Measurements from ENCODE around the gene MED16. TPM values are rescaled to one million over a fixed set of nuclear protein-coding genes. Genes with fewer than 3 reads are reported as not detected.

The MED16 gene
- total RNA-seq, 2 experiments from 2014 or later: 61.3 to 68.1 TPM

DNA sequence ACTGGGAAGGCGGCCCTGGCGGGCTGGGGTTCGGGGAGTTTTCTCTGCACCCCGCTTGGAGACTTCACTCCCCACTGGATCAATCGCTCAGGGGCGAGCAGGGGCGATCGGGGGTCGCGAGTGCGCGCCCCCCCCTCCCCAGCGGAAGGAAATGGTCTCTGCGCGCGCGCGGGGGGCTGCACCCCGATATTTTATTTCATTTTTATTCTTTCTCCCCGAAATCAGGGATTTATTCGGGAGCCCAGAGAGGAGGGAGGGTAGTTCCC, 33.3 kb upstream of the MED16 start:
- intact Hi-C loops (cut with micrococcal nuclease): loop anchor here (2.0 to 5.0 kb wide), 3 partner anchors 15 to 266 kb away; partner anchors contain the start of gene POLR2E
- DNase-seq: no peak
- Mint-ChIP-seq H3K27ac (no peak overlapping the region), H3K27me3 (ENCODE audit: low read depth) (no peaks in the 10 kb centered on the region), H3K4me3 (peak overlapping the region; percentile 73), H3K36me3 (ENCODE audit: low read depth) (no peaks in the 10 kb centered on the region), H3K9me3 (no peaks in the 10 kb centered on the region), H3K4me1 (ENCODE audit: low read depth) (peaks cover 8% of the 10 kb centered on the region)
- CTCF ChIA-PET: no interaction called here

- Mint-ChIP-seq H3K27ac (peak within 1 kb of the TSS; percentile 56), H3K9me3 (no peaks in the 10 kb centered on the region), H3K27me3 (ENCODE audit: low read depth) (no peaks in the 10 kb centered on the region), H3K36me3 (ENCODE audit: low read depth) (no peaks in the 10 kb centered on the region), H3K4me1 (ENCODE audit: low read depth) (peaks cover 13% of the 10 kb centered on the region), H3K4me3 (peak within 1 kb of the TSS; percentile 73)
- intact Hi-C loops (cut with micrococcal nuclease): loop anchor here (1.0 to 5.0 kb wide), 5 partner anchors 15 to 267 kb away; partner anchors contain the start of genes POLR2E and WDR18
- CTCF ChIA-PET: interaction anchor here (8.3 kb wide), 1 partner anchor 58 kb away, joined by 102 read pairs; the partner anchor contains the start of gene WDR18
- peak; percentile 76 for DNase-seq
Observed at GRCh38 chr19:925526-926322, 32.7 kb upstream of the MED16 start, which contains the start of gene ARID3A. ARID3A (plus strand) TSS chr19:926035; CDS start chr19:929529, 3,494 bp downstream.

GRCh38 chr19:925087-925525, 32.1 kb upstream of the MED16 start:
- Mint-ChIP-seq H3K27ac (peak overlapping the region; percentile 56), H3K4me3 (peak overlapping the region; percentile 69), H3K36me3 (ENCODE audit: low read depth) (no peaks in the 10 kb centered on the region), H3K4me1 (ENCODE audit: low read depth) (peaks cover 15% of the 10 kb centered on the region), H3K9me3 (no peaks in the 10 kb centered on the region), H3K27me3 (ENCODE audit: low read depth) (no peaks in the 10 kb centered on the region)
- DNase-seq: peak; percentile 75
- intact Hi-C loops (cut with micrococcal nuclease): loop anchor here (1.0 to 5.0 kb wide), 4 partner anchors 59 to 267 kb away; partner anchors contain the start of genes POLR2E and WDR18
- CTCF ChIA-PET: interaction anchor here (8.3 kb wide), 1 partner anchor 58 kb away, joined by 102 read pairs; the partner anchor contains the start of gene WDR18

DNA sequence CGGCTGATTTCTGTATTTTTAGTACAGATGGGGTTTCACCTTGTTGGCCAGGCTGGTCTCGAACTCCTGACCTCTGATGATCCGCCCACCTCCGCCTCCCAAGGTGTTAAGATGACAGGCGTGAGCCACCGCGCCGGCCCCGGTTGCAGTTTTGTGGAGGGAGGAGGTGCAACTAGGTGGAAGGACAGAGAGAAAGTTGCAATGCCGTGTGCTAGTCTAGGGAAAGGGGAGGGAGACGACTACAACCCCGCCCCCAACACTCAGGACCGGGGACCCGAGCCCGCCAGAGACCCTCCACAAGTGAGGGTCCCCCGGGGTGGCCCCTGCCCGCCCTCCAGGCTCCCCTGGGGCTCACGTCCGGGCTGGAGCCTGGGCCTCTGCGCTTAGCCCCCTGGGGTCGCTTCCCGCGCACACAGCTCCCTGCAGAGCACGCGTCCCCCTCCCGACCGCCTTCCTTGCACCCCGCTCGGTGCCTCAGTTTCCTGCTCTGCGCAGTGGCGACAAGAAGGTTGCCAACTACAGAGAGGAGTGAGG, 31.6 kb upstream of the MED16 start:
- H3K27ac Mint-ChIP-seq: no peak overlapping the region
- H3K27me3 Mint-ChIP-seq (ENCODE audit: low read depth): no peaks in the 10 kb centered on the region

DNA sequence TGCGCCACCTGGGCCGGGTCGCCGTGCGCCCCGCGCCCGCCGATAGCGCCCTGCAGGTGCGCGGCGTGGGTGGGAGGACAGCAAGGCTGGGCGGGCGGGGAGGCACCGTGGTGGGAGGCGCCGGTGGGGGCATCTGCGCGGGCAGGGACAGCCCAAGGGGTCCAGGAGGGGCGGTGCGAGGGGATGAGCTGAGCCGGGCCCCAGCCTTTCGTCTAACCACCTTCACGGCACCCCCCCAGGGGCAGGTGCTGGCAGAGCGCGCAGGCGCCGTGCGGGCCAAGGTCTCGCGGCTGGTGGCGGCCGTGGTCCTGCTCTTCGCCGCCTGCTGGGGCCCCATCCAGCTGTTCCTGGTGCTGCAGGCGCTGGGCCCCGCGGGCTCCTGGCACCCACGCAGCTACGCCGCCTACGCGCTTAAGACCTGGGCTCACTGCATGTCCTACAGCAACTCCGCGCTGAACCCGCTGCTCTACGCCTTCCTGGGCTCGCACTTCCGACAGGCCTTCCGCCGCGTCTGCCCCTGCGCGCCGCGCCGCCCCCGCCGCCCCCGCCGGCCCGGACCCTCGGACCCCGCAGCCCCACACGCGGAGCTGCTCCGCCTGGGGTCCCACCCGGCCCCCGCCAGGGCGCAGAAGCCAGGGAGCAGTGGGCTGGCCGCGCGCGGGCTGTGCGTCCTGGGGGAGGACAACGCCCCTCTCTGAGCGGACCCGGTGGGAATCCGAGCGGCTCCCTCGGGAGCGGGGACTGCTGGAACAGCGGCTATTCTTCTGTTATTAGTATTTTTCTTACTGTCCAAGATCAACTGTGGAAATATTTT, 27.3 kb upstream of the MED16 start:
- H3K9me3 Mint-ChIP-seq: no peaks in the 10 kb centered on the region
- DNase-seq: peak; percentile 63
- no peaks in the 10 kb centered on the region for H3K36me3 Mint-ChIP-seq (ENCODE audit: low read depth)
- peak overlapping the region; percentile 73 for H3K27ac Mint-ChIP-seq
- peak overlapping the region; percentile 74 for H3K4me3 Mint-ChIP-seq
- peaks cover 2% of the 10 kb centered on the region for H3K27me3 Mint-ChIP-seq (ENCODE audit: low read depth)
- peaks cover 22% of the 10 kb centered on the region for H3K4me1 Mint-ChIP-seq (ENCODE audit: low read depth)
- CTCF ChIA-PET: interaction anchor here (0.7 to 8.3 kb wide), 6 partner anchors 13 to 203 kb away, joined by 3 to 102 read pairs (median 3); partner anchors contain the start of gene WDR18
- intact Hi-C loops (cut with micrococcal nuclease): loop anchor here (1.0 to 5.0 kb wide), 3 partner anchors 123 to 321 kb away; partner anchors contain the start of genes ATP5F1D, PTBP1 and RNF126

More for the DNA sequence above, 31.6 kb upstream of the MED16 start:
- no peaks in the 10 kb centered on the region for H3K9me3 Mint-ChIP-seq
- peaks cover 15% of the 10 kb centered on the region for H3K4me1 Mint-ChIP-seq (ENCODE audit: low read depth)
- intact Hi-C loops (cut with micrococcal nuclease): loop anchor here (1.0 to 5.0 kb wide), 5 partner anchors 60 to 268 kb away; partner anchors contain the start of genes POLR2E, RNF126 and WDR18
- H3K36me3 Mint-ChIP-seq (ENCODE audit: low read depth): no peaks in the 10 kb centered on the region
- DNase-seq: peak; percentile 60
- CTCF ChIA-PET: interaction anchor here (0.6 to 8.3 kb wide), 4 partner anchors 21 to 316 kb away, joined by 3 to 102 read pairs (median 5); partner anchors contain the start of gene WDR18
- H3K4me3 Mint-ChIP-seq: peak overlapping the region; percentile 69

GRCh38 chr19:919199-920050, 26.4 kb upstream of the MED16 start:
- no peak overlapping the region for H3K27ac Mint-ChIP-seq
- H3K4me3 Mint-ChIP-seq: peak overlapping the region; percentile 70
- intact Hi-C loops (cut with micrococcal nuclease): loop anchor here (1.0 to 5.0 kb wide), 4 partner anchors 122 to 347 kb away; partner anchors contain the start of genes ATP5F1D, BSG, PTBP1 and RNF126
- H3K4me1 Mint-ChIP-seq (ENCODE audit: low read depth): peaks cover 24% of the 10 kb centered on the region
- H3K36me3 Mint-ChIP-seq (ENCODE audit: low read depth): no peaks in the 10 kb centered on the region
- DNase-seq: peak; percentile 56
- CTCF ChIA-PET: interaction anchor here (0.8 to 8.3 kb wide), 5 partner anchors 12 to 204 kb away, joined by 3 to 102 read pairs (median 3); partner anchors contain the start of gene WDR18
- H3K9me3 Mint-ChIP-seq: no peaks in the 10 kb centered on the region
- H3K27me3 Mint-ChIP-seq (ENCODE audit: low read depth): peaks cover 2% of the 10 kb centered on the region

GRCh38 chr19:918481-919198, 25.7 kb upstream of the MED16 start:
- Mint-ChIP-seq H3K36me3 (ENCODE audit: low read depth) (no peaks in the 10 kb centered on the region), H3K27me3 (ENCODE audit: low read depth) (peaks cover 2% of the 10 kb centered on the region), H3K9me3 (no peaks in the 10 kb centered on the region), H3K4me3 (peak overlapping the region; percentile 70), H3K27ac (no peak overlapping the region), H3K4me1 (ENCODE audit: low read depth) (peaks cover 24% of the 10 kb centered on the region)
- DNase-seq: peak; percentile 52
- CTCF ChIA-PET: interaction anchor here (0.8 to 8.3 kb wide), 3 partner anchors 53 to 65 kb away, joined by 3 to 102 read pairs (median 23); partner anchors contain the start of gene WDR18
- intact Hi-C loops (cut with micrococcal nuclease): loop anchor here (1.0 to 5.0 kb wide), 2 partner anchors 9 to 346 kb away; partner anchors contain the start of gene BSG

GRCh38 chr19:918152-918437, 25.1 kb upstream of the MED16 start:
- no peak for DNase-seq
- Mint-ChIP-seq H3K27me3 (ENCODE audit: low read depth) (peaks cover 2% of the 10 kb centered on the region), H3K4me1 (ENCODE audit: low read depth) (peaks cover 24% of the 10 kb centered on the region), H3K27ac (no peak overlapping the region), H3K4me3 (peak overlapping the region; percentile 70), H3K9me3 (no peaks in the 10 kb centered on the region), H3K36me3 (ENCODE audit: low read depth) (no peaks in the 10 kb centered on the region)
- CTCF ChIA-PET: interaction anchor here (8.3 kb wide), 1 partner anchor 65 kb away, joined by 102 read pairs; the partner anchor contains the start of gene WDR18
- intact Hi-C loops (cut with micrococcal nuclease): loop anchor here (1.0 to 5.0 kb wide), 2 partner anchors 9 to 346 kb away; partner anchors contain the start of gene BSG

- H3K4me3 Mint-ChIP-seq: peak within 1 kb of the TSS; percentile 70
- peaks cover 24% of the 10 kb centered on the region for H3K4me1 Mint-ChIP-seq (ENCODE audit: low read depth)
- H3K9me3 Mint-ChIP-seq: no peaks in the 10 kb centered on the region
- CTCF ChIA-PET: interaction anchor here (3.9 to 8.3 kb wide), 2 partner anchors 54 to 66 kb away, joined by 21 to 102 read pairs; partner anchors contain the start of gene WDR18
- intact Hi-C loops (cut with micrococcal nuclease): loop anchor here (1.0 to 5.0 kb wide), 3 partner anchors 8 to 345 kb away; partner anchors contain the start of gene BSG
- peak; percentile 74 for DNase-seq
- peaks cover 2% of the 10 kb centered on the region for H3K27me3 Mint-ChIP-seq (ENCODE audit: low read depth)
- no peaks in the 10 kb centered on the region for H3K36me3 Mint-ChIP-seq (ENCODE audit: low read depth)
- no peak within 1 kb of the TSS for H3K27ac Mint-ChIP-seq
Observed at GRCh38 chr19:917323-918151, 24.6 kb upstream of the MED16 start, which contains the start of gene KISS1R. KISS1R (plus strand) TSS chr19:917333; CDS start chr19:917503, 170 bp downstream.
